GM12878 (cell line): ENCODE measurements around the gene FIZ1. TPM values are rescaled to one million over a fixed set of nuclear protein-coding genes. Genes with fewer than 3 reads are reported as not detected.
A peak's percentile ranks its signal among the peaks of the same experiment; 100 is the strongest.

Source experiments
- ATAC-seq: fragments of 200-7000 bp; cut with Tn5 transposase; 3 replicates; pipeline ENCODE4 v1.9.1; 2020; ENCODE audit warnings: mild to moderate bottlenecking, moderate library complexity
- BruUV-seq: library from RNA; stranded (reverse); fragments of 400-500 nt; replicated peaks from 2 replicates; lab custom pipeline; 2021; lab: Mats Ljungman, UMichigan
- CTCF ChIA-PET: fragments of 300-600 bp; sonication (Branson Sonifier 250); formaldehyde crosslinking; extraction: SDS; loops from one replicate; lab custom pipeline; 2021; ENCODE audit warnings: inconsistent platforms; lab: Yijun Ruan, JAX
- POLR2A ChIA-PET: fragments of 350-600 bp; formaldehyde crosslinking; extraction: SDS; loops from one replicate; lab custom pipeline; 2021; ENCODE audit warnings: inconsistent platforms; lab: Charles Lee
- RAD21 ChIA-PET: fragments of 300-600 bp; sonication (Branson Sonifier 250); formaldehyde crosslinking; loops from one replicate; lab custom pipeline; 2023; ENCODE audit warnings: antibody characterized with exemption; ENCODE audit not compliant: unreplicated experiment; lab: Charles Lee
- SMC1A ChIA-PET: fragments of 300-600 bp; sonication (Branson Sonifier 250); formaldehyde crosslinking; loops from one replicate; lab custom pipeline; 2023; ENCODE audit not compliant: unreplicated experiment, uncharacterized antibody; lab: Charles Lee
- DNase-seq: peaks from one replicate; pipeline ENCODE4 v3.0.0-alpha.2; 2011; ENCODE audit warnings: low read depth, low spot score
- FAIRE-seq: peaks from 3 replicates; lab custom pipeline; 2011; peaks lifted over from hg19 to GRCh38; lab: Jason Lieb, UNC
- H2AFZ ChIP-seq: 2 replicates; pipeline ENCODE4 v1.6.0; 2011; ENCODE audit warnings: low read depth, low read length, control low read depth; ENCODE audit not compliant: control insufficient read depth
- H3K27ac ChIP-seq: 2 replicates; pipeline ENCODE4 v1.5.1; 2011; ENCODE audit warnings: control low read depth; ENCODE audit not compliant: control insufficient read depth, insufficient read depth
- H3K27me3 ChIP-seq, 2 experiments: replicated peaks in 1 of 2; 2 replicates each; pipeline versions ENCODE4 v1.6.0 to v1.6.1; 2011; ENCODE audit warnings: low read length in 1 of 2; ENCODE audit not compliant: control insufficient read depth in 2 of 2, insufficient read depth in 2 of 2
- H3K36me3 ChIP-seq, 2 experiments: 2 replicates each; pipeline ENCODE4 v1.5.1; 2011; ENCODE audit warnings: low read length in 1 of 2; ENCODE audit not compliant: control insufficient read depth in 2 of 2, insufficient read depth in 2 of 2
- H3K4me1 ChIP-seq: 2 replicates; pipeline ENCODE4 v1.6.1; 2011; ENCODE audit warnings: mild to moderate bottlenecking, low read length, moderate library complexity, mixed read lengths; ENCODE audit not compliant: control insufficient read depth, insufficient read depth
- H3K4me2 ChIP-seq: 2 replicates; pipeline ENCODE4 v1.6.0; 2011; ENCODE audit warnings: control low read depth; ENCODE audit not compliant: control insufficient read depth, insufficient read depth
- H3K4me3 ChIP-seq: fragments of 200-600 bp; sonication (generic); 2 replicates; pipeline ENCODE4 v1.5.1; 2016
- H3K79me2 ChIP-seq: 2 replicates; pipeline ENCODE4 v1.6.0; 2011; ENCODE audit warnings: low read length; ENCODE audit not compliant: control insufficient read depth, insufficient read depth
- H3K9ac ChIP-seq: 2 replicates; pipeline ENCODE4 v1.8.0; 2011; ENCODE audit warnings: low read length, control low read depth, mixed read lengths; ENCODE audit not compliant: control insufficient read depth, insufficient read depth
- H3K9me3 ChIP-seq: replicated peaks from 3 replicates; pipeline ENCODE4 v1.5.1; 2011; ENCODE audit warnings: mild to moderate bottlenecking, low read length; ENCODE audit not compliant: control insufficient read depth, insufficient read depth
- H4K20me1 ChIP-seq: 2 replicates; pipeline ENCODE4 v1.6.0; 2011; ENCODE audit not compliant: control insufficient read depth, insufficient read depth
- ASH2L ChIP-seq: fragments of 300-600, 200-600 bp; sonication (generic); IDR thresholded peaks from 2 replicates; pipeline ENCODE4 v1.6.1; 2017; ENCODE audit warnings: low read depth, mild to moderate bottlenecking, borderline replicate concordance
- CEBPZ ChIP-seq: fragments of 150-350 bp; IDR thresholded peaks from 2 replicates; pipeline ENCODE4 v1.6.1; 2016; ENCODE audit warnings: low read depth, low read length
- CREM ChIP-seq: IDR thresholded peaks from 2 replicates; pipeline ENCODE4 v1.6.1; 2014; ENCODE audit warnings: antibody characterized with exemption, low read depth
- EP300 ChIP-seq, 2 experiments: fragments of 150-350 bp in 1 of 2; IDR thresholded peaks; 2 replicates each; pipeline ENCODE4 v1.6.1; 2011 to 2012; ENCODE audit warnings: low read depth in 2 of 2, low read length in 2 of 2, borderline replicate concordance in 1 of 2, improper control_type of control experiment in 1 of 2, inconsistent platforms in 1 of 2; ENCODE audit not compliant: control insufficient read depth in 1 of 2
- HDGF ChIP-seq: fragments of 450-650 bp; IDR thresholded peaks from 2 replicates; pipeline ENCODE4 v1.6.1; 2016; ENCODE audit warnings: antibody characterized with exemption
- MLLT1 ChIP-seq: fragments of 450-650 bp; IDR thresholded peaks from 2 replicates; pipeline ENCODE4 v1.6.1; 2016; ENCODE audit warnings: mild to moderate bottlenecking
- MTA2 ChIP-seq: fragments of 450-650 bp; IDR thresholded peaks from 2 replicates; pipeline ENCODE4 v1.6.1; 2016; ENCODE audit warnings: low read depth, mild to moderate bottlenecking, moderate library complexity
- NBN ChIP-seq: fragments of 450-650 bp; IDR thresholded peaks from 2 replicates; pipeline ENCODE4 v1.6.1; 2016
- SIX5 ChIP-seq: IDR thresholded peaks from 2 replicates; pipeline ENCODE4 v1.6.1; 2011; ENCODE audit warnings: mild to moderate bottlenecking, low read depth, low read length, moderate library complexity; ENCODE audit not compliant: severe bottlenecking
- SMC3 ChIP-seq: IDR thresholded peaks from 2 replicates; pipeline ENCODE4 v1.6.1; 2011; ENCODE audit warnings: low read length, improper control_type of control experiment, borderline replicate concordance
- WGBS: methylation state at CpG from one replicate; pipeline ENCODE4 v1.1.6; 2016; ENCODE audit warnings: low lambda C conversion rate; ENCODE audit not compliant: insufficient replicate concordance, insufficient coverage; ENCODE audit errors: missing lambda C conversion rate; 5-methylcytosine and 5-hydroxymethylcytosine counted together
- in situ Hi-C: fragments of 300-500 bp; cut with MboI; formaldehyde crosslinking; loops from 9 replicates; pipeline ENCODE4 v1.14.3; 2018; ENCODE audit warnings: mixed read lengths
- intact Hi-C: fragments of 100-400 bp; cut with micrococcal nuclease; formaldehyde crosslinking; loops from one replicate; pipeline ENCODE4 v1.14.2; 2022; ENCODE audit not compliant: unreplicated experiment
- polyA plus RNA-seq, 11 experiments: library from polyadenylated mRNA; depleted of rRNA in 4 of 11; unstranded in 6 of 11; stranded (reverse) in 5 of 11; fragments of >200 nt; fragmentation: Nextera tagmentation in 4 of 11; fragmentation: Illumina TruSeq in 1 of 11; extraction: Ambion mirVana in 4 of 11; extraction: Trizol in 1 of 11; gene quantifications; 1 replicate in 1 of 11; 2 replicates in 10 of 11; pipeline versions ENCODE4 v1.2.1 to v1.2.3, GENCODE V29; 2011 to 2016; ENCODE audit warnings: inconsistent platforms in 2 of 11, missing spikeins in 2 of 11, low read depth in 1 of 11
- total RNA-seq, 4 experiments: library from RNA; depleted of rRNA in 3 of 4; stranded (reverse); fragments of >200 nt in 3 of 4; fragmentation: Illumina TruSeq in 1 of 4; extraction: Trizol in 1 of 4; gene quantifications; 2 replicates each; pipeline versions ENCODE4 v1.2.1 to v1.2.3, GENCODE V29; 2013 to 2021
- TF ChIP-seq, protein P1 (sequence below): IDR thresholded peaks from 2 replicates; pipeline ENCODE4 v1.6.1; 2012; ENCODE audit warnings: low read depth, low read length, improper control_type of control experiment
- TF ChIP-seq, protein P2 (sequence below): IDR thresholded peaks from 2 replicates; pipeline ENCODE4 v1.6.1; 2012; ENCODE audit warnings: mild to moderate bottlenecking, low read depth, low read length

FIZ1 gene
- total and polyA plus RNA-seq, 10 of the 15 experiments (the other 5 are each of a cell fraction or from before 2014, with no cell fraction given): 0.60 to 16.8 (median 4.2) TPM

DNA sequence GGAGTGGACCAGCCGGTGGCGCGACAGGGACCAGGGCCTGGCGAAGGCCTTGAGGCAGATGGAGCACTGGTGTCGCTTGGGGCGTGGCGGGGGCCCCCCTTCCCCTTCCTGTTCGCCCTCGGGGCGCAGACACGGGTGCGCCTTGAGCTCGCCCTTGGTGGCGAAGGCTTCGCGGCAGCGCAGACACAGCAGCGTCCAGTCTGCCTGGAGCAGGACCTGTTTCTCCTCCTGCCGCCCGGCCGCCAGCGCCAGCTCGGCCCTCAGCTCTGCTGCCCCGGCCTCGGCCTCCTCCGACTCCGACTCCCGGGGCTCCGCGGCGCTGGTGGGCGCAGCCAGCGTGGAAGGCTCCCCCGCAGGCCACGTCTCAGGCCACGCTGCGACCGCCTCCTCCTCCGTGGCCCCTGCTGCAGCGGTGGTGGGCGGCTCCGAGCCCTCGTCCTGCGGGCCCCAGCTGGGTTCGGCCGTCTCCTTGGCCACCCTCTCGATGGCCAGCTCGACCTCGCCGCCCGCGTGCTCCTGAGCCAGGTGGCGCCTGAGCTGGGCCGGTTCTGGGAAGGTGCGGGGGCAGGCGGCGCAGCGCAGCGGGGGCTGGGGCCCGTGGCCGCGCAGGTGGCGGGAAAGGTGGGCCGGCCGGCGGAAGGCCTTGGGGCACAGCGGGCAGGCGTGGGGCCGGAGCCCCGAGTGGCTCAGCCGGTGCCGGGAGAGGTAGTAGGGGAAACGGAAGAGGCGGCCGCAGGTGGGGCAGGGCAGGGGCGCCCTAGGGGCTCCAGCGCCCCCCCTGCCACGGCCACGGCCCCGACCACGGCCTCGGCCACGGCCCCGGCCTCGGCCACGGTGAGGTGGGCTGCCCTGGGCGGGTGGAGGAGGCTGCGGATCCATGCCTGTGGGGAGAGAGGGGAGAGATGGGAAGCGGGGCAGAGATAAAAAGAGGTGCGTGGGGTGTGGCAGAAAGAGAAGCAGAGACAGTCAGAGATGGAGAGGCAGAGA is 20.3 kb downstream of the FIZ1 start:
- CTCF ChIA-PET: no interaction called here
- no peaks in the 10 kb centered on the region for H3K27me3 ChIP-seq
- H4K20me1 ChIP-seq: no peaks in the 10 kb centered on the region
- WGBS: 92% methylated on average over 64 of the region's 90 CpGs
- no peak overlapping the region for H3K9ac ChIP-seq
- in situ Hi-C loops: no loop called here
- H2AFZ ChIP-seq: no peak overlapping the region
- SMC1A ChIA-PET: no interaction called here
- H3K36me3 ChIP-seq: peaks cover 0 to 5% of the 10 kb centered on the region in 2 experiments; a peak in 1 of 4 replicates
- intact Hi-C loops: no loop called here
- peaks cover 11% of the 10 kb centered on the region for H3K79me2 ChIP-seq
- 0 out of 2 replicates have a peak, but pooled peaks cover 3% of the 10 kb centered on the region for H3K4me1 ChIP-seq
- no peaks in the 10 kb centered on the region for H3K9me3 ChIP-seq
- DNase-seq (no peak), ATAC-seq (no peak), FAIRE-seq (no peak)
- POLR2A ChIA-PET: no interaction called here
- H3K27ac ChIP-seq: no peak overlapping the region
- H3K4me3 ChIP-seq: peak overlapping the region; percentile 93
- peak overlapping the region; percentile 71 for H3K4me2 ChIP-seq
- RAD21 ChIA-PET: no interaction called here
- TSS peak; percentile 68 for BruUV-seq
- TF ChIP-seq, protein P1, sequence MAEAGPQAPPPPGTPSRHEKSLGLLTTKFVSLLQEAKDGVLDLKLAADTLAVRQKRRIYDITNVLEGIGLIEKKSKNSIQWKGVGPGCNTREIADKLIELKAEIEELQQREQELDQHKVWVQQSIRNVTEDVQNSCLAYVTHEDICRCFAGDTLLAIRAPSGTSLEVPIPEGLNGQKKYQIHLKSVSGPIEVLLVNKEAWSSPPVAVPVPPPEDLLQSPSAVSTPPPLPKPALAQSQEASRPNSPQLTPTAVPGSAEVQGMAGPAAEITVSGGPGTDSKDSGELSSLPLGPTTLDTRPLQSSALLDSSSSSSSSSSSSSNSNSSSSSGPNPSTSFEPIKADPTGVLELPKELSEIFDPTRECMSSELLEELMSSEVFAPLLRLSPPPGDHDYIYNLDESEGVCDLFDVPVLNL: no peak
- TF ChIP-seq EP300 (IDR thresholded peaks at IDR 0.05; ENCODE audit: borderline replicate concordance in 1 of 2, control insufficient read depth in 1 of 2, low read depth in 2 of 2, low read length in 2 of 2): no peak
- TF ChIP-seq CEBPZ: no peak
- TF ChIP-seq SIX5: no peak
- no peak for TF ChIP-seq MLLT1
- no peak for TF ChIP-seq CREM
- no peak for TF ChIP-seq ASH2L
- TF ChIP-seq NBN: no peak
- TF ChIP-seq, protein P2, sequence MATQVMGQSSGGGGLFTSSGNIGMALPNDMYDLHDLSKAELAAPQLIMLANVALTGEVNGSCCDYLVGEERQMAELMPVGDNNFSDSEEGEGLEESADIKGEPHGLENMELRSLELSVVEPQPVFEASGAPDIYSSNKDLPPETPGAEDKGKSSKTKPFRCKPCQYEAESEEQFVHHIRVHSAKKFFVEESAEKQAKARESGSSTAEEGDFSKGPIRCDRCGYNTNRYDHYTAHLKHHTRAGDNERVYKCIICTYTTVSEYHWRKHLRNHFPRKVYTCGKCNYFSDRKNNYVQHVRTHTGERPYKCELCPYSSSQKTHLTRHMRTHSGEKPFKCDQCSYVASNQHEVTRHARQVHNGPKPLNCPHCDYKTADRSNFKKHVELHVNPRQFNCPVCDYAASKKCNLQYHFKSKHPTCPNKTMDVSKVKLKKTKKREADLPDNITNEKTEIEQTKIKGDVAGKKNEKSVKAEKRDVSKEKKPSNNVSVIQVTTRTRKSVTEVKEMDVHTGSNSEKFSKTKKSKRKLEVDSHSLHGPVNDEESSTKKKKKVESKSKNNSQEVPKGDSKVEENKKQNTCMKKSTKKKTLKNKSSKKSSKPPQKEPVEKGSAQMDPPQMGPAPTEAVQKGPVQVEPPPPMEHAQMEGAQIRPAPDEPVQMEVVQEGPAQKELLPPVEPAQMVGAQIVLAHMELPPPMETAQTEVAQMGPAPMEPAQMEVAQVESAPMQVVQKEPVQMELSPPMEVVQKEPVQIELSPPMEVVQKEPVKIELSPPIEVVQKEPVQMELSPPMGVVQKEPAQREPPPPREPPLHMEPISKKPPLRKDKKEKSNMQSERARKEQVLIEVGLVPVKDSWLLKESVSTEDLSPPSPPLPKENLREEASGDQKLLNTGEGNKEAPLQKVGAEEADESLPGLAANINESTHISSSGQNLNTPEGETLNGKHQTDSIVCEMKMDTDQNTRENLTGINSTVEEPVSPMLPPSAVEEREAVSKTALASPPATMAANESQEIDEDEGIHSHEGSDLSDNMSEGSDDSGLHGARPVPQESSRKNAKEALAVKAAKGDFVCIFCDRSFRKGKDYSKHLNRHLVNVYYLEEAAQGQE: no peak
- TF ChIP-seq MTA2: no peak
- TF ChIP-seq HDGF: no peak
- no peak for TF ChIP-seq SMC3
